Measurements from ENCODE around the gene PKLR.
"Not testable (repeated sequence)": the region's sequence is repeated elsewhere in the genome, so short reads cannot be mapped to it uniquely, and the experiment has no call there.

PKLR gene

DNA sequence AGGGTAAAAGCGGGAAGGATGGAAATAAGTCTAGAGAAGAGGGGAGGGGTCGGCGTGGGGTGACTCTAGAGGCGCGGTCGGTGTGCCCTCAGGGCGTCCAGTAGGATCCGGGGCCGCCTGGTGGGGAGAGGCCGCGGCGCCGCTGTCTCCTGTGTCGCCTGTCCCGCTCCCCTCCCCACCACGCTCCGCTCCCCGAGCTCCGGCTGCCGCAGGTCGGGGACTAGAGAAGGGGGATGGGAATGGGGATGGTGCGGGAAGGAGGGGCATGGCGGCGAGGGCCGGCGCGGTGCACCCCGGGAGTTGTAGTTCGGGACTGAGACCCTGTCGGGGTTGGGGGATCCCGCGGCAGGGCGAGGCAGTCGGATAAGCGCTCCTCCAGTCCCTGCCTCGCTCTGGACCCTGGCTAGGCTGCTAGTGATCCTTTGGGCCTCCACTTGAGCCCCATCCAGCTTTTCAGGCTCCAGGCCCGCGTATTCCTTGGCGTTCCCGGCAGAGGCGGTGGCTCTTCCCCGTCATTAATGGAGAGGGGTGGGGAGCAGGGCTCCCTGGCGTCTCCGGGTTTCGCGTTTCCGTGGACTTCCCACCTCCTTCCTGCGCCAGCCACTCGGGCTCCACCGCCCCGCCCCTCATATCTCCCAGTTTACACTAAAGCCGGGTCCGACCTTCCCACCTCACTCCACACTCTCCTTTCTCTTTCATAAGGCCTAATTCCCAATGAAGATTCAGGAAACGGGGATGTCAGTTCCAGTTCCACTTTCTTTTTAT is 45.8 kb downstream of the PKLR start, which contains the start of gene ENTREP3:
Gene ENTREP3, minus strand, starts transcription at position 241 of the 765 bp plus-strand sequence. CDS start 606 bp downstream, outside the sequence.
- DNase-seq (ENCODE audit: low read depth in 2 of 2), result peak; percentile 64 to 74

DNA sequence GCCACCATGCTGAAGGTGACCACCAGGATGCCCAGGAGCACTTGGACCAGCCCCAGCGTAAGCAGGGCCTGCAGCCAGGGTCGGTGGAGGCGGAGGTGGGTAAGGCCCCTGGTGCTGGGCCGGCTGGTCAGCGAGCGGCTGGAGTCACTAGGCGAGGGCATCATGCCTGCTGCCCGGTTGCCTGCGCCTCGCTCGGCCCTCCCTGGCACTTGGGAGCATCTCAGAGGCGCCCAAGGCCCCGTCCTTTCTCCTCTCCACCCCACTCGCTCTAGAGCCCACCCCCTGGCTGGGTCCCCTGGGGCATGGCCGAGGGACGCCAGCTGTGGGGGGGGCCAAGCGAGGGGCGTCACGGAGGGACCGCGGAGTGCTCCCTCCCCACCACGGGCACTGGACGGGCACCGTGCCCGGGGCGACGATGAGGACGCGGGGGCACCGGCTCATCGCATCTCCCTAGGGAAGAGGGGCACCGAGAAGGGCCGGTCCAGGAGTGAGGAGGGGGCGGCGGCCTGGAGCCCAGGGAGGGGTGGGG is 46.5 kb downstream of the PKLR start:
- no peak for DNase-seq (ENCODE audit: low read depth in 2 of 2)

DNA sequence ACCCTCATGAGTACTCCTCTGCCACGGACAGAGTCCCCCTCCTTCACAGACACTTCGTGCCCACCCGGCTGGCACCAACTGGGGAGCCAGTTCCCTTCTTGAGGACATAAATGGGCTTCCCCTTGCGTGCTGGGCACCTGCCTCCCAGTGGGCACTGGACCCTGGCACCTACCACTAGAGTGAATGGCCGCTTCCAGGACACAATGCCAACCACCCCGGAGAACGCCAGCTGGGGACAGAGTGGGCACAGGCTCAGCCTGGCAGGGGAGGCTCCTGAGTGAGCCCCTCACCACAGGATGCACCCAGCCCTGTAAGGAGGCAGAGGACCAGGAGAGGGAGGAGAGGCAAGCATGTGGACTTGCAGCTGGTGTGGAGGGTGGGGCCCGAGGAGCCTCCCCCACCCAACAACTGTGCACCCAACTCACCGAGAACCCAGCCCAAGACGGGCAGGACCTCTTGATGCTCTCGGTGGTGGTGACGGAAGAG is 47.0 kb downstream of the PKLR start:
- no peak for DNase-seq (ENCODE audit: low read depth in 2 of 2)

DNA sequence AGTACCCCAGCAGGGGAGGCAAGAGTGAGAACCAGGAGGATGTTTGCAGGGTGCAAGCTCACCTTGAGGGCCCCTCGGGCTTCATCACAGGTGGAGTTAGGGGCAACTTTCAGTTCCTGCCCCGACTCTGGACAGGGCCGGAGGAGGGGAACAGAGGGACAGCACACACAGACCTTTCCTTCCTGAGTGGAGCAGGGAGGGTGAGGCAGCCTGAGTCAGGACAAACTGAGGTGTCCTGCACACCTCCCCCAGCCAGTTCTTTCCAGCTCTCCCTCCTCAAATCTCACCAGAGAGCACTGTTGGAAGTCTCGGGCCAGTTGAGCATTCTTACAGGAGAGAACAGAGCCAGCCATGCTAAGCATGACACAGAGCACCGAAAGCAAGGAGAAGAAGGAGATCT is 47.4 kb downstream of the PKLR start:
- no peak for DNase-seq (ENCODE audit: low read depth in 2 of 2)

DNA sequence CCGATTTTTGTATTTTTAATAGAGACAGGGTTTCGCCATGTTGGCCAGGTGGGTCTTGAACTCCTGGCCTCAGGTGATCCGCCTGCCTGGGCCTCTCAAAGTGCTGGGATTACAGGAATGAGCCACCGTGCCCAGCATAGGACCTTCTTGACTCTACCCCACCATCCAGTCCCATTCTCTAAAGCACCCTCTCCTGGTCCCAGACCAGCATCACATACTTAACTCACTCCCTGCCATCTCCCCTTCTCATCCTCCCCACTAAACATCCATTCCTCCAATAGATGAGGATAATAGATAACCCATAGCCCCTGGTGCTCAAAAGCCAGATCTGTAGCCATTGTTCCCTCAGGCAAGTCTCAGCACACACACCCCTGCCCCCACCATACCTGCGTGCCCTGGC is 48.0 kb downstream of the PKLR start:
- no peak for DNase-seq (ENCODE audit: low read depth in 2 of 2)

DNA sequence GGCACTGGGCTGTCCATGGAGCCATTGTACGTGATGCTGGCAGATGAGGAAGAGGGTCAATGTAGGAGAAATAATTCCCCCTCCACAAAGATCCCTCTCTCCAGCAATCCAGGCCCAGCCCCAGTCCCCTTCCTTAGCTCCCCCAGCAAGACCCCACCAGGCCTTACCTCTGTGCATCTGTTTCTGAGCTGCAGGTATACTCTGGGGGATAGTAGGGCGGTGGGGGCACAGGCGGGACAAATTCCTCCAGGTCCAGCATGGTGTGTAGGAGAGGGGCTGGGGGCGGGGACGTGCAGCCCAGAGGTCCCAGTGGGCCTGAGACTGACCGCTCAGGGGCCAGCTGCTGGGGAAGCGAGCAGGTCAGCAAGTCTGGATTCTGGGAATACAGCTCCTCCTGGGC is 49.7 kb downstream of the PKLR start:
- no peak for DNase-seq (ENCODE audit: low read depth in 2 of 2)

DNA sequence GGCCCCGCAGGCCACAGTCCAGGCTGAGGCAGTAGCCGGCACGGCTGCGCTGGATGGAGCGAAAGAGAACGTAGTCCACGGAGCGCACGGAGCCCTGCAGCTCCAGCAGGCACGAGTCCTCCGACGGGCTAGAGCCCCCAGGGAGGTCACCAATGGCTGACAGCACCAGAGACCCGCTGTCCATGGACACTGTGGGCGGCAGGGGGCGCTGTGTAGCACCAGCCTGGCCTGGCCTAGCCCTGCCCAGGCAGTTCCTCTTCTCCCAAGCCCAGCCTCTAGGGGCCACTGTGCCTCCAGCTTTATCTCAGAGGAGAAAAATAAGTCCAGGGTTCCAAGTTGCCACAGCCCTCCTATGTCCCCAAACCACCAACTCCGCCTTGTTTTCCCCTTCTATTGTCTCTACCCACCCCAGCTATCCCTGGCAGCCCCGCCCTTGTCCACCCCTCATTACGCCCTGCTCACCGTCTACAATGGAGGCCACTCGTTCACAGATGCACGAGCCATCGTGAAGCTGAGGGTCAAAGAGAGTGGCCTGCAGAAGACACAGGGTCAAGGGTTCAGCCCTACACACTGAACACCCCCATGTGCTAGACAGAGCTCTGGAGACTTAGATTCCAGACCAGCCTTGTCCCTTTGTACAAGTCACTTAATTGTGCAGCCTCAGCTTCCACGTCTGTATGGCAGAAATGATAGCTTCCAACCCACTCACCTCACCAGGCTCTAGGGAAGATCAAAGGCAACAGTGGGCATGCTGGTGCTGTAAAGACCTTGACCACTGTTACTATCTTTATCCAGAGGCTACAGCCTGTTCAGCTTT is 50.4 kb downstream of the PKLR start:
- DNase-seq (ENCODE audit: low read depth in 2 of 2), result peak; percentile 89 to 91

DNA sequence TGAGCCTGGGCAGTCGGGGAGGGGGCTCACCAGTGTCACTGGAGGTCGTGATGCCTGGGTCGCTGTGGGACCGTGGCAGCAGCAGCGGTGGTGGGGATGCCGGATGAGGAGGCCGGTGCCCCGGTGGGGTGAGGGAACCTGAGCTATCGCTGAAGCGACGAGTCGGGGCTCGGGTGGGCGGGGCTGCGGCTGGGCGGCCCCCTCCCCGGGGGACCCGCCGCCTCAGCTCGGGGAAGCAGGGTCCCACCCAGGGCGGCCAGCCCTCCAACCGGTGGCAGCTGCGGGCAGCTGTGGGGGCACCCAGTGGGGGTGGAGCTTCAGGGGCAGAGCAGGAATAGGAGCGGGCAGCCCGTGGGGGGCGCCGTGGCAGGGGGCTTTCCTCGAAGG is 51.0 kb downstream of the PKLR start:
- no peak for DNase-seq (ENCODE audit: low read depth in 2 of 2)

DNA sequence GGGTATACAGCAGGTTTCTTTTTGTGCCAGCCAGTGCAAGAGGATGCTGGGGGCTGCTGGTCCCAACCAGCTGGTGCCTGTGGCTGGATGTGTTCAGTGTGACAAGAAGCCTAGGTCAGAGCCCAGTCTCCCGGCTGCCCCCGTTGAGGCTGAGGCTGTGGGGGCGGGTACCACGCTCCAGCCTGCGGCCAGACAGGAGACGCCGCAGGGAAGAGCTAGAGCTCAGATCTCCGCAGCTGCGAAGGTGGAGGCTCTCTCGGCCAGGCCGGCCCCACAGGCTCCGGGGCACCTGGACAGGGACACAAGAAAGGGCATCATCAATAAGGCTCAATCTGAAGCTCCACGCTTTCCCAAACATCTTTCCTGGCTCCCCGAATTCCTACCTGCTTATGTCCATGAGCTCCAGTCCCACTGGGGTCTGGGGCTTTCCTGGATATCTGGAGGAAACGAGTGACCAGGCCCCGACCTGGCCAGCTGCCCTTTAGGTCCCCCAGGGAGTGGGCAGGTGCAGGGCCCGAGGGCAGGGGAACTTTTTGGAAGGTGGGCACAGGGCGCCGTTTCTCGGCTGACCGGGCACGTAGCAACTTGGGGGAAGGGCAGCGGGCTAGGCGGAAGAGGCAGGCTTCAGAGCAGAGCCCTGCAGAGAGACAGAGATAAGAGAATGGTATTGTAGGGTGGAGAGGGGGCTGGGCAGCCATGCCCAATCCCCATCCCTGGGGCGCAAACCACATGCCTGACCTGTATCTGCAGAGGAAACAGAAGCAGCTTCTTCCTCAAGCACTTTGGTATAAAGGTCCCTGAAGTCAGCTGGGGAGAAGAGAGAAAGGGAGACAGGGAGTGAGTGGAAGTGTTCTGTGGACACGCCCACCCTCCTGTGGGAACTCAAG is 53.3 kb downstream of the PKLR start:
- no peak for DNase-seq (ENCODE audit: low read depth in 2 of 2)

DNA sequence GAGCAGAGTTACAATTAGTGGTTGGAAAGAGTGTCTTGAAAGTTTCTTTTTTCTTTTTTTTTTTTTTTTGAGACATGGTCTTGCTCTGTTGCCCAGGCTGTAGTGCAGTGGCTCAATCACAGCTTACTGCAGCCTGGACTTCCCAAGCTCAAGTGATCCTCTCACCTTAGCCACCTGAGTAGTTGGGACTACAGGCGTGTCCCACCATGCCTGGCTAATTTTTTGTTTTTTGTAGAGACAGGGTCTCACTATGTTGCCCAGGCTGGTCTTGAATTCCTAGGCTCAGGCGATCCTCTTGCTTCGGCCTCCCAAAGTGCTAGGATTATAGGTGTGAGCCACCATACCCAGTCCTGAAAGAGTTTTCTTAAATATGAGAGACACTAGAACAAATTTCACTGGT is 54.4 kb downstream of the PKLR start:
- not testable (repeated sequence) for DNase-seq (ENCODE audit: low read depth in 2 of 2)

DNA sequence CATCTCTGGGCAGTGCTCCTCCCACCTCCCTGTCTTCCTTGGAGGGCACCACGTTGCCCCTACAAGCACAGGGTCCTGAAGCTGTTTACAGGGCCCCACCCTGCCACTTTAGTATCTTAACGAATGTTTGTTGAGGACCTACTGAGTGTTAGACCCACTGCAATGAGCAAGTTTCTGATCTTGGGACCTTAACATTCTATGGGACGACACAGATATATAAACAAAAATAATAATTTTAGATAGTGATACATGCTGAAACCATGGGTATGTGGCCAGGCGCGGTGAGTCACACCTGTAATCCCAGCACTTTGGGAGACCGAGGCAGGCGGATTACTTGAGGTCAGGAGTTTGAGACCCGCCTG is 56.1 kb downstream of the PKLR start:
- DNase-seq (ENCODE audit: low read depth in 2 of 2), result peak in 1 of 2 donors; percentile 23

DNA sequence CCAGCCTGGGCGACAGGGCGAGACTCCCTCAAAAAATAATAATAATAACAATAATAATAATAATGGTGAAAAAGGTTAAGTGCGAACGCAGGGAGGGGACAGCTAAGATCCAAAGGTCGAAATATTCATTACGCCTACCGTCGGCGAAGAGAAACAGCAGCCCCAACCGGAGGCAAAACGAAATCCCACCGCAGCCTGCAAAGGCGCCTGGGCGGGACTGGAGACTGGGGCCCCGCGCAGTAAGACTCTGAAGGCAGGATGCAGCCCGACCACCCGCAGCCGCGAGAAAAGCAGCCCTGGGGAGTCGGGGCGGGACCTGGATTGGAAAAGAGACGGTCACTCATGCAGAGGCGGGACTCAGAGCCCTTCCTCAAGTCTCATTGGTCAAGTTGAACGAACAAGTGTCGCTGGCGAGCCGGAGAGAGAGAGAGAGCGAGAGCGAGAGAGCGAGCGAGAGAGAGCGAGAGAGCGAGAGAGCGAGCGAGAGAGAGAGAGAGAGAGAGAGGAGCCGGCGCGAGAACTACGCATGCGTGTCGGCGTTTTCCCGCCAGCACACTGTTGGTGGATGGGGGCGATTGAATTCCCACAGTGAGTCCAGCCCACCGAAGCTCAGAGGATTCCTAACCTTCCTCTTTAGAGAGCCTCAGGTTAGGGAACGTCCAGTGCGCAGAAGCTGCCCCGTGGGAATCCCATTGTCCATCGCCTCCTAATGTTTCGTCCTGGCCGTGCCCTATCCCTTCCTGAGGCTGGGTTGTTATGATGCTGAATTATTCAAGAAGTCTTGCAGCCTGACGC is 56.7 kb downstream of the PKLR start:
- peak; percentile 97 for DNase-seq (ENCODE audit: low read depth in 2 of 2)

DNA sequence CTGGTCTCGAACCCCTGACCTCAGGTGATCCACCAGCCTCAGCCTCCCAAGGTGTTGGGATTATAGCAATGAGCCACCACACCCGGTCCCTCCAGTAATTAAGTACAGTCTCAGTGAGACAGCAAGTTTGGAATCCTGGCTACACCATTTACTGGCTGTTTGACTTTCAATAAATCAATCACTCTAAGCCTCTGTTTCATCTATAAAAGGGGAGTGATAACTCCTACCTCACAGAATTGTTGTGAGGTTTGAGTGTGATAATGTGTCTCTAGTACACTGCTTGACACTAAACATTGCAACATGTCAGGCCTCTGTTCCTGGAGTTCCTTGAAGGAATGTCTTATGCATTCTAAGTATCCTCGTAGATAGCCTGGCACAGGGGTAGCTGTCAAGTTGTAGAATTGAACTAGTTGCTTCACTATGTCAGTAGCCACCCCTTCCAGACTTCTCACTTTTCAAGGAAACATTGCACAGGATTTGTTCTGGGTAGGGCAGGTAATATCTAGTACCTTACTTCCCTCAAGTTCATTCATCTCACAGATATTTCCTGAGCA is 58.4 kb downstream of the PKLR start:
- no peak for DNase-seq (ENCODE audit: low read depth in 2 of 2)

DNA sequence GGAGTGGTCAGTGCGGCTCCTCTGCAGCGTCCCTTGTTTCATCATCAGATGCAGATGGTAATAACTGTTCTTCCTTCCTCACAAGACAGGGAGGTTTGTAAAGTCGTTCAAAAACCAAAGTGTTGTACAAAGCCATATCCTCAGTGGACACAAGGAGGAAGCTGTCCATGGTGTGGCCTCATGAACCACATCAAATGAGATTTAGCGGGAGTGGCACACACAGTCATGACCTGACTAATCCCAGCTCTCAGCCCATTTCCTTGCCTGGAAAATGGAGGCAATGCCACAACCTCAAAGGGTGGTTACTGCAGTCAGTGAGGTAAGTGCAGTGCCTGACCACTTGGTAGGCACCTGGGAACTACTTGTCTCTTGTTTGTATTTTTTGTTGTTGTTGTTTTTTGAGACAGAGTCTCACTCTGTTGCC is 59.4 kb downstream of the PKLR start:
- no peak for DNase-seq (ENCODE audit: low read depth in 2 of 2)

DNA sequence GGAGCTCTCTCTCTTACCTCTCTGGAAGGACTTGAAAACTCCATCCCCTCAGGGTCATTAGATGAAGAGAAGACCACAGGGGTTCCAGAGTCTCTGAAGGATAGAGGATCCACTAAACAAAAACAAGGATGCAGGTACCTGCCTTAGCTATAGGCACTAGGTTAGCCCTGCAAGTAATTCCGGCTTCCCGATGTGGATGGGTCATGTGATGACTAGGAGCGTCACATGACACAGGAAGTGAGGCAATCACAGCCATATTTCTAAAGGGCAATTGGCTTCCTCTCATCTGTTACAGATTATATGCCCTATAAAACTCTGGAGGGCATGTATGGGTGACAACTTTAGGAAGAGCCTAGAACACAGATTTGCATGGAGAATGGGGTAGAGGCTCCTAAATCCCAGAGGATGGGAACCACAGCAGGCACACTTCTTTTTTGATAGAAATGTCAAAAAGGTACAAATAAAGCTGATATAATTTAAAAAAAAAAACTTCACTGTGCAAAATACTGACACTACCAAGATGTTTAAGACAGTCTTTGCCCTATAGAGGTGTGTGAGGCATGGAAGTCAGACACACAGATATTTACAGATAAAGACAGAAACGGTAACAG is 60.1 kb downstream of the PKLR start:
- DNase-seq (ENCODE audit: low read depth in 2 of 2), result peak in 1 of 2 donors; percentile 45
